ENCODE data around the gene CDHR3. TPM values are rescaled to one million over a fixed set of nuclear protein-coding genes. Genes with fewer than 3 reads are reported as not detected.

The CDHR3 gene
- polyA plus RNA-seq, 2 of the 4 experiments (the other 2 are of a cell fraction): 4.0 to 4.5 TPM

GRCh38 chr7:106029941-106030340, 66.9 kb downstream of the CDHR3 start:
- peak in 1 of 2 experiments; percentile 38; a peak in 1 of 6 replicates for ATAC-seq
- TF ChIP-seq BHLHE40 (IDR thresholded peaks at IDR 0.05; ENCODE audit: low read depth, low read length) (no peak), HEYL (CRISPR knock-in tag; IDR thresholded peaks at IDR 0.05) (no peak), MAFK (IDR thresholded peaks at IDR 0.05; ENCODE audit: partially characterized antibody) (no peak), CEBPB (IDR thresholded peaks at IDR 0.05) (no peak), ZNF302 (CRISPR knock-in tag; IDR thresholded peaks at IDR 0.05) (no peak), SREBF2 (IDR thresholded peaks at IDR 0.05) (no peak), RFX5 (IDR thresholded peaks at IDR 0.05) (no peak), HOXB13 (CRISPR knock-in tag; IDR thresholded peaks at IDR 0.05; ENCODE audit: low read depth) (no peak), TFCP2L1 (CRISPR knock-in tag; IDR thresholded peaks at IDR 0.05) (no peak), KDM5A (IDR thresholded peaks at IDR 0.05) (no peak), FOXS1 (CRISPR knock-in tag; IDR thresholded peaks at IDR 0.05) (no peak), EHMT2 (IDR thresholded peaks at IDR 0.05; ENCODE audit: low read depth) (no peak)
- DNase-seq (ENCODE audit: low read depth in 1 of 2, low spot score in 1 of 2): no peak
- 77% methylated on average over 2 of the region's 2 CpGs for whole genome bisulfite sequencing (ENCODE audit: missing lambda C conversion rate)
- Histone ChIP-seq H3K4me2 (no peak overlapping the region), H3K4me1 (no peaks in the 10 kb centered on the region), H3K9me3 (peaks cover 8% of the 10 kb centered on the region; the same call in 1 of the 3 replicates), H3K4me3 (no peak overlapping the region), H3K27ac (no peak overlapping the region)
- ChIA-PET POLR2A (no interaction called here), CTCF (interaction anchor here (0.6 to 11.0 kb wide), 8 partner anchors 11 to 313 kb away, joined by 3 to 121 read pairs (median 4); no protein-coding TSS in a partner anchor)
- no peak for FAIRE-seq

GRCh38 chr7:106031300-106032035, 68.4 kb downstream of the CDHR3 start:
- Histone ChIP-seq H3K9me3 (peaks cover 8% of the 10 kb centered on the region; the same call in 1 of the 3 replicates), H3K27ac (no peak overlapping the region), H3K4me1 (no peaks in the 10 kb centered on the region), H3K4me3 (no peak overlapping the region), H3K4me2 (no peak overlapping the region)
- 75% methylated on average over 10 of the region's 10 CpGs for WGBS (ENCODE audit: missing lambda C conversion rate)
- ChIA-PET CTCF (interaction anchor here (0.9 to 11.0 kb wide), 5 partner anchors 9 to 379 kb away, joined by 3 to 121 read pairs (median 4); no protein-coding TSS in a partner anchor), POLR2A (no interaction called here)
- FAIRE-seq (no peak), DNase-seq (ENCODE audit: low read depth in 1 of 2, low spot score in 1 of 2) (no peak), ATAC-seq (no peak)
- TF ChIP-seq ZSCAN20 (CRISPR knock-in tag; IDR thresholded peaks at IDR 0.05) (no peak), NR3C1 (IDR thresholded peaks at IDR 0.05) (no peak)

GRCh38 chr7:106032295-106032694, 69.2 kb downstream of the CDHR3 start:
- no peak for DNase-seq (ENCODE audit: low read depth in 1 of 2, low spot score in 1 of 2)
- TF ChIP-seq EHMT2 (IDR thresholded peaks at IDR 0.05; ENCODE audit: low read depth) (no peak), RCOR1 (IDR thresholded peaks at IDR 0.05; ENCODE audit: low read depth, low read length) (no peak), RNF2 (IDR thresholded peaks at IDR 0.05; ENCODE audit: borderline replicate concordance, low read depth) (no peak), GATA3 (IDR thresholded peaks at IDR 0.05; ENCODE audit: borderline replicate concordance) (no peak), HMGXB4 (CRISPR knock-in tag; IDR thresholded peaks at IDR 0.05; ENCODE audit: borderline replicate concordance) (no peak), CEBPB (IDR thresholded peaks at IDR 0.05) (no peak), MAZ (IDR thresholded peaks at IDR 0.05; ENCODE audit: borderline replicate concordance, low read depth, low read length) (no peak), NFE2L2 (conservative IDR thresholded peaks at IDR 0.05; ENCODE audit: low read length) (no peak)
- no peak for ATAC-seq
- no peaks in the 10 kb centered on the region for H3K4me1 ChIP-seq
- no peak for FAIRE-seq
- ChIA-PET POLR2A (no interaction called here), CTCF (interaction anchor here (0.6 to 11.0 kb wide), 4 partner anchors 8 to 380 kb away, joined by 3 to 121 read pairs (median 5); no protein-coding TSS in a partner anchor)
- no peak overlapping the region for H3K4me2 ChIP-seq
- WGBS (ENCODE audit: missing lambda C conversion rate): 57% methylated on average over 3 of the region's 3 CpGs
- H3K27ac ChIP-seq: no peak overlapping the region
- no peak overlapping the region for H3K4me3 ChIP-seq
- H3K9me3 ChIP-seq: peaks cover 8% of the 10 kb centered on the region; the same call in 1 of the 3 replicates
